HUES6 (cell line): ENCODE measurements around the gene ABCC5.
"Not testable (repeated sequence)": the region's sequence is repeated elsewhere in the genome, so short reads cannot be mapped to it uniquely, and the experiment has no call there.

Experiments
- H3K27ac ChIP-seq: 2 replicates; pipeline ENCODE4 v1.7.0; 2013; ENCODE audit warnings: low read depth, mild to moderate bottlenecking, low read length, inconsistent platforms
- H3K27me3 ChIP-seq: 2 replicates; pipeline ENCODE4 v1.6.1; 2013; ENCODE audit warnings: low read length; ENCODE audit not compliant: control insufficient read depth, insufficient read depth
- H3K36me3 ChIP-seq: 2 replicates; pipeline ENCODE4 v1.6.1; 2013; ENCODE audit warnings: low read length; ENCODE audit not compliant: control insufficient read depth, insufficient read depth
- H3K4me1 ChIP-seq: 2 replicates; pipeline ENCODE4 v1.6.1; 2013; ENCODE audit warnings: low read length; ENCODE audit not compliant: control insufficient read depth, insufficient read depth
- H3K4me3 ChIP-seq: 2 replicates; pipeline ENCODE4 v1.5.1; 2013; ENCODE audit warnings: low read depth, low read length
- H3K9ac ChIP-seq: one replicate; pipeline ENCODE4 v1.6.1; 2013; ENCODE audit warnings: mild to moderate bottlenecking, low read length
- H3K9me3 ChIP-seq: 2 replicates; pipeline ENCODE4 v1.6.1; 2013; ENCODE audit warnings: low read depth, low read length; ENCODE audit not compliant: control insufficient read depth, insufficient read depth

Gene ABCC5

DNA sequence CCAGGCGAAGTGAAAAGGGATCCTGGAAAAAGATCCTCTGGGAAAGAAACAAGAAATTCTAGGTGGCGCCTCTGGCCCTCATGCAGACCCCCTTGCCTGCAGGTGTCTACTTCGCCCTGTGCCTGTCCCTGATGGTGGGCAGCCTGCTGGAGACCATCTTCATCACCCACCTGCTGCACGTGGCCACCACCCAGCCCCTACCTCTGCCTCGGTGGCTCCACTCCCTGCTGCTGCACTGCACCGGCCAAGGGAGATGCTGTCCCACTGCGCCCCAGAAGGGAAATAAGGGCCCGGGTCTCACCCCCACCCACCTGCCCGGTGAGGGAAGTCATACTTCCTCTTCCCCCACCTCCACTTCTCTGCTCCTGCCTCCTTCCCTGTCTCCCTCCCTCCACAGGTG, 20.6 kb upstream of the ABCC5 start:
- not testable (repeated sequence) for H3K4me3 ChIP-seq, H3K27me3 ChIP-seq, H3K36me3 ChIP-seq, H3K9ac ChIP-seq, H3K4me1 ChIP-seq, H3K27ac ChIP-seq, H3K9me3 ChIP-seq

DNA sequence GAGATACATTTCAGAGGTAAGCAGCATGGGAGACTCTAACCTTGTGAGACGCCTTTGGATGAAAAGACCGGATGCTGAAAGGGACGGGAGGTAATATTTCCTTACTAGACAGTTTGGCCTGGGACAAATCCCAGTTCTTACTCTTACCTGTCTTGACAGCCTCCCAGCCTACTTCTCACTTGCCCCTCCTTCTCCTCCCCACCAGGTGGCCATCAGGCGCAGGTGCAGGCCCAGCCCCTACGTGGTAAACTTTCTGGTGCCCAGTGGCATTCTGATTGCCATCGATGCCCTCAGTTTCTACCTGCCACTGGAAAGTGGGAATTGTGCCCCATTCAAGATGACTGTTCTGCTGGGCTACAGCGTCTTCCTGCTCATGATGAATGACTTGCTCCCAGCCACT, 20.1 kb upstream of the ABCC5 start:
- H3K9me3 ChIP-seq: no peaks in the 10 kb centered on the region
- no peak overlapping the region for H3K9ac ChIP-seq
- H3K4me3 ChIP-seq: no peak overlapping the region
- H3K4me1 ChIP-seq: peaks cover 4% of the 10 kb centered on the region; the same call in 1 of the 2 replicates
- H3K36me3 ChIP-seq: no peaks in the 10 kb centered on the region
- no peak overlapping the region for H3K27ac ChIP-seq
- no peaks in the 10 kb centered on the region for H3K27me3 ChIP-seq

DNA sequence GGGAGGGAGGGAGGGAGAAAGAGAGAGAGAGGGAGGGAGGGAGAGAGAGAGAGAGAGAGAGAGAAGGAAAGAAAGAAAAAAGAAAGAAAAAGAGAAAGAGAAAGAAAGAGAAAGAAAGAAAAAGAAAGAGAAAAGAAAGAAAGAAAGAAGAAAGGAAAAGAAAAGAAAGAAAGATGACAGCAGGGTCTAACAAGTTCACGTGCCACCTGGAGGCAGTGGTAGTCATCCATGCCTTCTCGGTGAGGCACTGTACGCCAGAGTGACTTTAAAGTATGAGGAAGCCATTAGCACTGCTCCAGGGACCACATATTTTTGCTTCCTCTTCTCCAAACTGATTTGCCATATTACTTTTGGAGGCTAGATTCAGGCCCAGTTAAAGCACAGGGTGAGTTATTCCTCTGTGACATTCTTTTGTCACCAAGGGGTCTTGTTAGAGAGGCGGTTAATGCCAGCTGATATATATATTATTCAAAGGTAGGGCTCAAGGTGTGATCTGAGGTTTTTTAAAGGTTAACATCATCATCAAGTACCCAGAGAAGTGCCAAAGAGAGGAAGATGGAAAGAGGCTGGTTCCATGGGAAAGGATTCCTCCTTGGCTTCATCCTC, 13.6 kb upstream of the ABCC5 start, which contains the start of gene HTR3D:
TSS of gene HTR3D (plus strand) at position 556 of the 606 bp plus-strand sequence. CDS start at position 556, 0 bp downstream.
- Histone ChIP-seq H3K4me3 (no peak within 1 kb of the TSS), H3K9me3 (no peaks in the 10 kb centered on the region), H3K9ac (no peak within 1 kb of the TSS), H3K27ac (no peak within 1 kb of the TSS), H3K4me1 (no peaks in the 10 kb centered on the region), H3K36me3 (no peaks in the 10 kb centered on the region), H3K27me3 (no peaks in the 10 kb centered on the region)

DNA sequence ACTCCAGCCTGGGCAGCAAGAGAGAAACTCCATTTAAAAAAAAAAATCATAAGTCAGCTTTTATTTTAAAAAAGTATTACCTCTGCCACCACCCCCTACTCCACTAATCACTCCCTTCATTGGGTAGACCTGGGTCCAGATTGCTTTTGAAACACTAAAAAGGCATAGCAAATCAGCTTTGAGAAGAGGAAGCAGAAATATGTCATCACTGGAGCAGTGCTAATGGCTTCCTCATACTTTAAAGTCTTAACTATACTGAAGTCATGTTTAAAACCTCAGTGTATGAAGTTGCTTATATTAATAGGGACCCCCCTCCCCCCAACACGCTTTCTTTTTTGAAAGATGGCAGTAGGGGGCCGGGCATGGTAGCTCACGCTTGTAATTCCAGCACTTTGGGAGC, 12.9 kb upstream of the ABCC5 start:
- H3K4me3 ChIP-seq: no peak overlapping the region
- H3K4me1 ChIP-seq: no peaks in the 10 kb centered on the region
- H3K9me3 ChIP-seq: no peaks in the 10 kb centered on the region

DNA sequence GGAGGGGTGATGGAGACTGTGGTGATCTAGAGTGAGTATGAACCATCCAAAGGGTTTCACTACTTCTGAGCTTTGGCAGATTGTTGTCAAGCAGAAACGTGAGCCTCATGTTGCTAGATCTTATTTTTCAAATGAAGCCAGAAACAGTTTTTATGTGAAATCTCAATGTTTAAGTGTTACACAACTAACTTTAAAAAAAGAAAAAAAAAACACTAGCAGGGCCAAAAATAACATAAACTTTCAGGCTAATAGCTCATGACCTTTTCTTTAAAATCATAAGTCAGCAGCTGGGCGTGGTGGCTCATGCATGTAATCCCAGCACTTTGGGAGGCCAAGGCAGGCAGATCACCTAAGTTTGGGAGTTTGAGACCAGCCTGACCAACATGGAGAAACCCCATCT, 11.8 kb upstream of the ABCC5 start:
- Histone ChIP-seq H3K4me3 (no peak overlapping the region), H3K36me3 (no peaks in the 10 kb centered on the region), H3K27me3 (no peaks in the 10 kb centered on the region), H3K9me3 (no peaks in the 10 kb centered on the region), H3K27ac (no peak overlapping the region), H3K9ac (no peak overlapping the region), H3K4me1 (no peaks in the 10 kb centered on the region)

More for the DNA sequence above, 12.9 kb upstream of the ABCC5 start:
- Histone ChIP-seq H3K9ac (no peak overlapping the region), H3K27me3 (no peaks in the 10 kb centered on the region), H3K36me3 (no peaks in the 10 kb centered on the region), H3K27ac (no peak overlapping the region)

DNA sequence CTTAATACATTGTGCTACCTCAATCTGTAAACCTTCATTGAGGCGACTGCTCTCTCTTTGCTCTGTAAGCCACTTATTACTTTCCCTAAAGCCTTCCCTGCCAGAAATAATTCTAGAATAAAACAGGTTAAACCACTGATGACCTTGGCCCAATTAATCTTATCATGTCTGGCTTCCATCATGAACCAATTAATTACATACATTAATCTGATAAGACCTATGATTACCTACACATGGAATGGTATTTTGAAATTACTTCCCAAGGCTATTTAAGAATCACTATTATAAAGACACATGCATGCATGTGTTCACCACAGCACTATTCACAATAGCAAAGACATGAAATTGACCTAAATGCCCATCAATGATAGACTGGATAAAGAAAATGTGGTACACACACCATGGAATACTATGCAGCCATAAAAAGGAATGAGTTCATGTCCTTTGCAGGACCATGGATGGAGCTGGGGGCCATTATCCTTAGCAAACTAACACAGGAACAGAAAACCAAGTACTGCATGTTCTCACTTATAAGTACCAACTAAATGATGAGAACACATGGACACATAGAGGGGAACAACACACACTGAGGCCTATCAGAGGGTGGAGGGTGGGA, 10.7 kb upstream of the ABCC5 start:
- H3K36me3 ChIP-seq, H3K4me3 ChIP-seq, H3K9me3 ChIP-seq, H3K4me1 ChIP-seq, H3K27ac ChIP-seq, H3K9ac ChIP-seq, H3K27me3 ChIP-seq: not testable (repeated sequence)

DNA sequence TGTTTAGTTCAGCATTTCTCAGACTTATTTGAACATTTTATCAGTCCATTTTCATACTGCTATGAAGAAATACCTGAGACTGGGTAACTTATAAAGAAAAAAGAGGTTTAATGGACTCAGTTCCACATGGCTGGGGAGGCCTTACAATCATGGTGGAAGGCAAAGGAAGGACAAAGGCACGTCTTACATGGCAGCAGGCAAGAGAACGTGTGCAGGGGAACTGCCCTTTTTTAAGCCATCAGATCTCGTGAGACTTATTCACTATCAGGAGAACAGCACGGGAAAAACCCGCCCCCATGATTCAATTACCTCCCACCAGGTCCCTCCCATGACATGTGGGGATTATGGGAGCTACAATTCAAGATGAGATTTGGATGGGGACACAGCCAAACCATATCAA, 7.6 kb upstream of the ABCC5 start:
- not testable (repeated sequence) for H3K4me3 ChIP-seq, H3K36me3 ChIP-seq, H3K4me1 ChIP-seq, H3K9ac ChIP-seq, H3K9me3 ChIP-seq, H3K27ac ChIP-seq, H3K27me3 ChIP-seq

DNA sequence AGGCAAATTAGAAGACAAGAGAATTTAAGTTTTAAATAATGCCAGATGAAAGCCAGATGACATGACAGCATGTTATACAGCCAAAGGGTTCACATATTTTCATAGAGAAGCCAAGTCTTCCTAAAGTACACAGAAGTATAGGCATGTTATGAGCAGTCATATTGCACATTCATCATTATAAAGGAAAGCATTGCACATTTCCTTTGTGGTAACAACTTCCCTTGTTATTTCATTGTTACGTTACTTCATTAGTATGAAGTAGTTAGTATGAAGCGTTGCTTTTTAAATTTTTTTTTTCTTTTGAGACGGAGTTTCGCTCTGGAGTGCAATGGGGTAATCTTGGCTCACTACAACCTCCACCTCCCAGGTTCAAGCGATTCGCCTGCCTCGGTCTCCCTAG, 4.6 kb upstream of the ABCC5 start:
- Histone ChIP-seq H3K36me3 (no peaks in the 10 kb centered on the region), H3K4me3 (no peak overlapping the region), H3K9me3 (no peaks in the 10 kb centered on the region), H3K4me1 (no peaks in the 10 kb centered on the region), H3K27ac (no peak overlapping the region), H3K27me3 (no peaks in the 10 kb centered on the region), H3K9ac (no peak overlapping the region)

DNA sequence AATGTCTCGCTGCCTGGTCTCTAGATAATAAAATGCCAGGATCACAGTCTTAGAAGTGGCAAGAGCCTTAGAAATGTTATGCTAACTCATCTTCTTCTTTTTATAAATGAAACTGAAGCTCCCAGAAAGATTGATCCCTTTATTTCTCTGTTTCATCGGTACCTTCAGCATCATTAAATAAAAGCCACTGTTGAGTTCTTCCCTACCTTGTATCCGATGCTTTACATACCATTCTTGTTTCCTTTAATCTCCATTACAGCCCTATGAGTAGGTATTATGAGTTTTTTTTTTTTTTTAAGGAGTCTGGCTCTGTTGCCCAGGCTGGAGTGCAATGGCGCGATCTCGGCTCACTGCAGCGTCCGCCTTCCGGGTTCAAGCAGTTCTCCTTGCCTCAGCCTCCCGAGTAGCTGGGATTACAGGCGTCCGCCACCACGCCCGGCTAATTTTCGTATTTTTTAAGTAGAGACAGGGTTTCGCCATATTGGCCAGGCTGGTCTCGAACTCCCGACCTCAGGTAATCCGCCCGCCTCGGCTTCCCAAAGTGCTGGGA, 815 bp upstream of the ABCC5 start:
- H3K9me3 ChIP-seq: no peaks in the 10 kb centered on the region
- H3K4me1 ChIP-seq: peaks cover 12% of the 10 kb centered on the region
- H3K9ac ChIP-seq: peak overlapping the region; percentile 79
- no peak overlapping the region for H3K27ac ChIP-seq
- H3K36me3 ChIP-seq: peaks cover 4% of the 10 kb centered on the region; the same call in 1 of the 2 replicates
- no peaks in the 10 kb centered on the region for H3K27me3 ChIP-seq
- H3K4me3 ChIP-seq: peak overlapping the region; percentile 94

DNA sequence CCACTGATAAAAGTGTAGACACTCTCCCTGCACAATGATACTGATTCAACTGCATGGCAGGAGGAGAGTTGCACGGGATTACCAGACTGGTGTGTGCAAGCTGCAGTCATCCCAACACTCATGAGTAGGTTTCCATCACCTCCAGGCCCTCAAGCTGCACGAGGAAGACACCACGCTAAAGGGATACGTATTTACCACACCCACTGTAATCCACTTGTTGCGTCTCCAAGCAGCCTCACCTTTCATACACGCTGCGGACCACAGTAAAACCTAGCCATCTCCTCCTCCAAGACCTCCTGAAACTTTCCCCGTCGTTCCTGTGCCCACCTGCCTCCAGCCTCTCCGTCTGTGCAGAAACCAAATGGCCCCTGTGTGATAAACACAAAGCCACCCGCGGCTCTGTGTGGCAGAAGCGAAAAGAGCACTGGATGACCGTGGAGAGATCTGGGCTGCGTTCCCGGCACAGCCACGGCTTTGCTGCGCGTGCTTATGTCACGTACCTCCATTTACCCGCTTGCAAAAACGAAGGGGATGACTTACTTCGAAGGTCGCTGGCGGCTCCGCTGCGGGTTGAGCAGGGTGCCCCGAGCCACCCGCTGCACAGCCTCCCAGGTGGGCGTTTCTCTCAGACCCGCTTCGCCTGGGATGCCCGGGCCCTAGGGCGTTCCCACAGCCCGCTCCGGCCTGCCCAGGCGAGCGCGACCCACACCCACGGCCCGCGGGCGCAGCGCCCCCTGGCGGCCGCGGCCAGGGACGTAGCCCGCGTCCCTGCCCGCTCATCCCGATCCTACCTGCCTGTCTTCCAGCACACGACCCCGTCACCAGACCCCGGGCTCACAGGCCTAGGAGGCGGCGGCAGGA, 643 bp downstream of the ABCC5 start:
- Histone ChIP-seq H3K27ac (peak overlapping the region; percentile 48; the same call in 1 of the 2 replicates), H3K4me3 (peak overlapping the region; percentile 94), H3K27me3 (no peaks in the 10 kb centered on the region), H3K9me3 (no peaks in the 10 kb centered on the region), H3K4me1 (peaks cover 12% of the 10 kb centered on the region), H3K36me3 (peaks cover 15% of the 10 kb centered on the region), H3K9ac (peak overlapping the region; percentile 79)

DNA sequence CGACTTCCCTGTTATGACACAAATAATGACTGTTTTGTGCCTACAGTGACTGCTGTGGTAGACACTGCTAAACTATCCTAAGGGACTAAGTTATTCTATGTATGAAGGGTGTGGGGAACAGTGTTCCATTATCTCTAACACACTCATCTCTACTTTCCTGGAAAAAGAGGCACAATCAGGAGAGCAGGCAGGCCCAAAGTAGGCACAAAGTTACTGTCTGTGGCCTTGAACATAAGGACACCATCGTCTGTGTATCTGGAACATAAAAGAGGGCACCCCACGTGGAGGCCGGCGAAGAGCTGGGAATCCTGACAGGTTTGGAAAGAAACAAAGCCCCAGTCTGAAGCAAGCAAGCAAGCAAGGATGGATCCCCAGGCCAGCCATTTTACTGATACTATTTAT, 1.5 kb downstream of the ABCC5 start:
- Histone ChIP-seq H3K9me3 (no peaks in the 10 kb centered on the region), H3K27ac (no peak overlapping the region), H3K27me3 (no peaks in the 10 kb centered on the region), H3K4me3 (no peak overlapping the region; the same call in 1 of the 2 replicates), H3K9ac (no peak overlapping the region), H3K4me1 (peaks cover 12% of the 10 kb centered on the region), H3K36me3 (peaks cover 23% of the 10 kb centered on the region)
